Stimulated activated CD8-positive, alpha-beta memory T cell treated with anti-CD3 and anti-CD28 coated beads, Interleukin-4, amount 100 ng/mL, for 4 hours (primary cell): ENCODE data around the gene FUOM.
"Not testable (repeated sequence)": the region's sequence is repeated elsewhere in the genome, so short reads cannot be mapped to it uniquely, and the experiment has no call there.

Experiments
- DNase-seq, 2 donors: peaks; one replicate each; pipeline ENCODE4 v3.0.0-alpha.2; 2020; ENCODE audit warnings: low read depth in 2 of 2, low spot score in 1 of 2

The FUOM gene

GRCh38 chr10:133388973-133389818, 31.4 kb upstream of the FUOM start:
- no peak for DNase-seq

GRCh38 chr10:133388236-133388972, 30.6 kb upstream of the FUOM start:
- no peak for DNase-seq

- not testable (repeated sequence) for DNase-seq
These were observed 29.1 kb upstream of the FUOM start for GRCh38 chr10:133386951-133387350.

- DNase-seq = no peak
These were observed 27.4 kb upstream of the FUOM start for GRCh38 chr10:133385214-133385613.

- no peak for DNase-seq
These were observed 26.3 kb upstream of the FUOM start for GRCh38 chr10:133384071-133384470.

GRCh38 chr10:133383551-133383950, 25.7 kb upstream of the FUOM start:
- DNase-seq = no peak

GRCh38 chr10:133381036-133381435, 23.2 kb upstream of the FUOM start:
- no peak for DNase-seq

GRCh38 chr10:133379801-133380666, 22.2 kb upstream of the FUOM start:
- no peak for DNase-seq

GRCh38 chr10:133379152-133379800, 21.5 kb upstream of the FUOM start, which contains the start of gene PAOX:
Gene PAOX, plus strand, starts transcription at chr10:133379262. Its CDS starts 55 bp downstream, at chr10:133379317.
- no peak for DNase-seq

GRCh38 chr10:133378251-133379096, 20.7 kb upstream of the FUOM start:
- DNase-seq = no peak

GRCh38 chr10:133377818-133378250, 20.0 kb upstream of the FUOM start:
- no peak for DNase-seq

GRCh38 chr10:133377025-133377817, 19.4 kb upstream of the FUOM start:
- DNase-seq = no peak

GRCh38 chr10:133376183-133376582, 18.4 kb upstream of the FUOM start:
- DNase-seq = not testable (repeated sequence)

GRCh38 chr10:133375357-133376115, 17.7 kb upstream of the FUOM start:
- DNase-seq = no peak

GRCh38 chr10:133373174-133374090, 15.6 kb upstream of the FUOM start, which contains the start of gene ECHS1:
Gene ECHS1, minus strand, starts transcription at chr10:133373354. Its CDS starts 21 bp downstream, at chr10:133373333.
- peak; percentile 78 to 86 for DNase-seq

- no peak for DNase-seq
These were observed 14.7 kb upstream of the FUOM start for GRCh38 chr10:133372507-133372906.
